ENCODE results near the gene PTGER2.

Gene PTGER2

DNA sequence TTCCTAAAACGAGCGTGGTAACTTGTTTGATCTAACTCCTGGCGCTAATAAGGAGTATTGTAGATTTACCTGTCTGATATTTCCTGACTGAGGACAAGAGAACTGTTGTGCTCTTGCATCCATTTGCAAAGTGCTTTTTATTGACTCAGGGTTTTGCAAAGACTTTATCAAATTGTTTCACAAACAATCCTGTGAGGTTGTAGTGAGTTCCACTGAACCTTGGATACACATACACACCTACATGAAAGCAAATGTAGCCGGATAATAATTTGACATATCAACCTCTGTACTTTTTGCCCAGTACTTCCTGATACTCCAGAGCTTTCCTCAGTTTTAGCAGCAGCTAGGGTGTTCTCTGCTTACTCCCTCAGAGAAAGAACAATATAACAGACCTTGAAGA is 6.7 kb upstream of the PTGER2 start:
- no peak for DNase-seq

DNA sequence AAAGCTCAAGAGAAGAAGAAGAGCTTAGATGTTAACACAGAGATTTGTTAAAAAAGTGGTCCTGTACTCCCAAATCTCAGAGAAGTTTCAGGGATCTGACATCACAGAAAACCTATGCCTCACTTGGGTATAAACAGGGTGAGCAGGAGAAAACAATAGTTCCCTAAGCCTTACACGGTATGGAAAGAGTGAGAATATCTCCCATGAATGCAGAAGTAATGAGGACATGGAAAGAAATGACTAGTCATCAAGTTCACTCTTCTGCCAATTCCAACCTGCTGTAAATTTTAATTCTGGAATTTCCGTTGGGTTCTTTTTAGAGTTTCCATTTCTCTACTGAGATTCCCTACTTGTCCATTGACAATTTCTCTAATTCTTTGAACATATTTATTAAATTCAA is 6.2 kb upstream of the PTGER2 start:
- DNase-seq, result no peak

GRCh38 chr14:52310541-52310940 is 3.6 kb upstream of the PTGER2 start:
- DNase-seq, result no peak

DNA sequence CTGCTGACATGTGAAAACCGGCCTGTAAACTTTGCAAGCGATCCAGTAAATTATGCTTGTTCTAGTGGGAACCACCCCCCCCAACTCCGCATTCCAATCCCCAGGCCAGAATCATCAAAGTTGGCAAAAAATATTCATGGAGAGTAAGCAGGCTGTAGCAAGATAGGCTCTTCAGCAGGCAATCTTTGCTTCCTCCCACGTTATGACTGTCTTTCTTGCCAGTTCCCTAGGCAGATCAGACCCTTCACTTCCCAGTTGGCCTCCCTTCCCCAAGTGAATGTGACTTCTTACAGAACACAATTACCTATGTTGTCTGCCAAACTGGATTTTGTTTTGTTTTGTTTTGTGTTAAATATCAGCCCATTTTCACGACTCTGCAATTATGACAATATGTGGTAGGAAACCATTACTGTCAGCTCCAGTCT is 1.2 kb upstream of the PTGER2 start:
- DNase-seq, result no peak

DNA sequence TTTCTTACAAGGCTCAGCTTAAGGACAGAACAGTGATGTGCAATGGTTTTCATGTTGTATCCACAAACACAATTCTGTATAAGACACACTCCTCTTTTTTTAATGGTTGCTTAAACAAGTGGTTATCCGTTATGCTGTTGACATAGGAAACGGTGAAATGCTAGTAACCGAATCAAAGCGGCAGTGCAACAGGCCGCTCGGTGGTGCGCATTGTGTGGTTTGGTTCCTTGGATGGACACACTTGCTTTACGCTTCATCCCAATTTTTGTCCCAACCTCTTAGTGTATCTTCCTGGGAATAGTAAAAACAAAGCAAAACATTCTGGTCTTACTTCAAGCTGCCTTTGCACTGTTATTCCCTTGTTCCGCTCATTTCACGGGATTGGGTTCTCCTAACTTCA is 650 bp upstream of the PTGER2 start:
- no peak for DNase-seq

- DNase-seq, result peak in 1 of 2 donors; percentile 37
These were observed 663 bp downstream of the PTGER2 start for GRCh38 chr14:52314595-52315354.

GRCh38 chr14:52315355-52315718 is 1.2 kb downstream of the PTGER2 start:
- DNase-seq, result peak; percentile 47 to 56

- no peak for DNase-seq
These were observed 4.0 kb downstream of the PTGER2 start for GRCh38 chr14:52318062-52318461.

DNA sequence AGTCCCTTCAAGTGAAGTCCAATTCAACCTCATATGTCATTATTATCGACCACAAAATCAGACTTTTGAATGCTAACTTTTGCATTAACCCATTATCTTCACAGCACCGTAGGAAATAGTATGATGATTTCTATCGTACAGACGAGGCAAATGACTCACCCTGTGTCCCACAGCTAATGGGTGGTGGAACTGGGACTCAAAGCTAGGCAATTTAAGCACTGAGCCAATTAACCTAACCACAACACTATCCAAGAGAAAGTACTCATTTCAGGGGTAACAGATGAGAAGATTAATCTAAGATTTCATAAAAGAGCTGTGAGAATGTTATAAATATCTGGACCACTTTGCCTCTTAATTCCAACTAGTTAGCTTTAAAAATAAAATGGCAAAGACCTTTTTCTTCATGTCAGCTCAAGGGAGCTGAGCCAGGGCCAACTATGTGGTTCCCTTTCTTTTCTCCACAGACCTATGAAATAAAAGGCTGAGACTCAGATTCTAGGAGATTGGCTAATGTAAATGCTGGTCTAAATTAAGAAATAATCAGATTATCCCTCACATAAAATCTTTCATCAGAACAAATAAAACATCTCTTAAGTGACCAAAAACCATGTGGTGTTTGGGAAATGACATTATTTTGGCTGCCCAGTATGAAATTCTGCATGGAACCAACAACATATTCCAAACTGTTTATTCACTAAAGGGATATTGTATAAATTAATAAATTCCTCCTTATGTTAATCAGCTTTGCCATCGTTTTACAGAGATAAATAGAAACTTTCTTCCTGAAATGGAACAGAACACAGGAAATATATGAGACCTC is 4.9 kb downstream of the PTGER2 start:
- no peak for DNase-seq

DNA sequence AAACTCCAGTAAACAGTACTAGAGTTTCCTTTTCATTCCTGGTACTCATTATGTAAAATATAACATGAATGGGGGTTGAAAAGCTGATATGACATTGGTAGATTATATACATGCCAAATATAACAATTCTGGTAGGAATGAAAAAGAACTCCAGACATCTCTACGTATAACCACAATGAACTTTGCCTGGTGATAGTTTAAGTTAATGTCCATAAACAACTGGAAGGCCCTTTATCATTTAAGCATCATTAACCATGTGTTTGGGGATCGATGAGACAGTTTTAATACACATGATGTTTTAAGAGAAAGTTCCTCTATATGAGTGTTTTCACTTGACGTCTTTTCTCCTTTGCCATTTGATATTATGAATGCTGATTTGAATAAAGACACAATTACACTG is 5.8 kb downstream of the PTGER2 start:
- DNase-seq, result no peak

GRCh38 chr14:52325126-52325525 is 11.0 kb downstream of the PTGER2 start:
- DNase-seq, result peak; percentile 44 to 49

DNA sequence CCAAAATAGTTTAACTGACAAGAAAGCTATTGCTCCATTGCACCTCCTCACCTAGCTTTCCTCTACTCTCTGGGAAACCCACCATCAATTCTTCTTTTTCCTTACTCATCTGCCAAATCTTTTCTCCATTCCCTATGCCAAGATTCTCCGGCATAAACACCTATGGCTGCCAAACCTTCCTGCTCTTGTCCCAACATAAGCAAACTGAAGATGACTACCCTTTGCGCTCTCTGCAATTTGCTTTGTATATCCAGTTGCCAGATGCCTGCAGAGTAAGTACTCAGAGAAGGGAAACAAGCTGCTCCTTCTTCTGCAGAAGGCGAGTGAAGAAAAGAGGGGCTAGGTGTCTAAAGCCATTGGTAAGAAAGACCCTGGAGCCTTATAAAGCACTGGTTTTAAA is 11.5 kb downstream of the PTGER2 start:
- DNase-seq, result no peak

- peak; percentile 17 to 34 for DNase-seq
These were observed 13.5 kb downstream of the PTGER2 start for GRCh38 chr14:52327374-52328226.

DNA sequence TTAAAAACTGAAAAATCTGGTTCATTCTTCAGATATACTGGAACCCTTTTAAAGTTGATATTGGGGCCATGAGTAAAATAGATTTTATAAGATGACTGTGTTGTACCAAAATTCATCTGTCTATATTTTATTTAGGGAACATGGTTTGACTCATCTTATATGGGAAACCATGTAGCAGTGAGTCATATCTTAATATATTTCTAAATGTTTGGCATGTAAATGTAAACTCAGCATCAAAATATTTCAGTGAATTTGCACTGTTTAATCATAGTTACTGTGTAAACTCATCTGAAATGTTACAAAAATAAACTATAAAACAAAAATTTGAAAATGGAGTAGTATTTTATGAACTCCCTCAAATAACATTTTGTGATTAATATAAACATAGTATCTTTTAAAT is 14.2 kb downstream of the PTGER2 start:
- DNase-seq, result no peak

DNA sequence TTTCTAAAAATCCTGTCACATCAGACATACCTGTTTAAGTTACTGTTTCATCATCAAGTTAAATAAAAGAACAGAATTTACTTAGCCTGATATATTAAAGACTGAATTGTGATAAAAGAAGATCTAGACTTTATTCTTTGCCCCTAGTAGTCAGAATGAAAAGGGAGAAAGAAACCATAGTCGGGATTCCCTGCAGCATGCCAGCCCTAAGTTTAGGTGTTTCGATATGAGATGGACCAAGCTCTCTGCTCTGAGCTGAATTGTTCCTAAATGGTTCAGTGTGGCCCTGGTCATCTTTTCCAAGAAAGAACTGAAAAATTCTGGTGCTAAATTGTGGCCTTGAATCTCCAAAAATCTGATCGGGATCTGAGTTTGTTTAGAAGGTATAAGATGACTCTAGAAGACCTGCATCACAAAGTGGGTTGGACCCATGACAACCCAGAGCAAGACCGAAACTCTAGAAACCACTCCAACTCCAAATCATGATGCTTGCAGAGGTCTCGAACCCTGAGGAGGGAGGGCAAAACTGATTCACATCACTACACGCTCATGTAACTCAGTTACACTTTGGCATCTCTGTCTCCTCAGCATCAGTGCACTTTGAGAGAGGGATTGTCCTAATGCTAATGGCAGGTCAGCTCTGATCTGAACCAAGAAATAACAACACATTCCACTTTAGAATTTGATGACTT is 15.7 kb downstream of the PTGER2 start:
- no peak for DNase-seq

GRCh38 chr14:52332269-52332668 is 18.2 kb downstream of the PTGER2 start:
- DNase-seq, result no peak

DNA sequence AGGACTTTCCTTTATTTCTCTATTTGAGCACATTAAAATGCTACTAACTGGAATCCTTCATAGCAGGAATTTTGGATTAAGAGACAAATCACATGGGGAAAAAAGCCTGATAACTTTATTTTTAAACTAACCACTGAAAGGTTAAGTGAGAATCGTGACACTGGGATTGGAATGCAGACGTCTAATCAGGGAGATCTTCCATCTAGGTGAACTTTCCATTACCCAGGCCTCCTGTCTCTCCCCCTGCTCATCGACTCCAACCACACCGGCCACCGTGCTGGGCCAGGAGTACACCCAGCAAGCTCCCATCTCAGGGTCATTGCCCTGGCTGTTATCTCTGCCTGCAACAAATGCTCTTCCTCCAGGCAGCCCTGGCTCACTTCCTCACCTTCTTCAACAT is 19.0 kb downstream of the PTGER2 start:
- no peak for DNase-seq

DNA sequence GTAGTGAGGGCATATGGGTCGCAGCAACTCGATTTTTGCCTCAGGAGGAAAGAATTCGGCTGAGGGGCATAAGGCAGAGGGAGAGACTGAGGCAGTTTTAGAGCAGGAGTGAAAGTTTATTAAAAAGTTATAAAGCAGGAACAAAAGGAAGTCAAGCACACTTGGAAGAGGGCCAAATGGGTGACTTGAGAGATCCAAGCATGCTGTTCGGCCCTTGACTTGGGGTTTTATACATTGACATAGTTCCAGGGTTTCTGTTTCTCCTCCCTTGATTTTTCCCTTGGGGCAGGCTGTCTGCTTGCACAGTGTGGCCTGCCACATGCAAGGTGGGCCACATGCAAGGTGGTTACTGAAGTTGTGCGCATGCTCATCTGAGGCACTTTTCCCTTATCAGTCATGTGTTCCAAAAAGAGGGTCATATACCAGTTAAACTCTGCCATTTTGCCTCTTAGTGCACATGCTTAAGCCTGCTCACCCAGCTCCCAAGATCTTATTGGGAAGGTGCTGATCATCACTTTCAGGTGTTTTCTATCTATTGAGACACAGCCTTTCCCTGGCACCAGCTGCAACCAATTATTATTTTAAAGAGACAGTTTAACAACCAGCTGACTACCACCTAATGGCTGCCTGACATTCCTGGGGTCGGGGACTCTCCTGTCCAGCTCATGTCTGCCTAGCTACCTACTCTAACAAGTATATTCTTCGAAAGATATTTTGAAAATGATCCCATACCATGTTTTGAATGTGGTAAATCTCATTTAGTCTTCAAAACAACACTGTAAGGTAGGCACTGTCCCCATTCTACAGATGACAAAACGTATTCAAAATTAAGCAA is 19.9 kb downstream of the PTGER2 start:
- DNase-seq, result no peak

DNA sequence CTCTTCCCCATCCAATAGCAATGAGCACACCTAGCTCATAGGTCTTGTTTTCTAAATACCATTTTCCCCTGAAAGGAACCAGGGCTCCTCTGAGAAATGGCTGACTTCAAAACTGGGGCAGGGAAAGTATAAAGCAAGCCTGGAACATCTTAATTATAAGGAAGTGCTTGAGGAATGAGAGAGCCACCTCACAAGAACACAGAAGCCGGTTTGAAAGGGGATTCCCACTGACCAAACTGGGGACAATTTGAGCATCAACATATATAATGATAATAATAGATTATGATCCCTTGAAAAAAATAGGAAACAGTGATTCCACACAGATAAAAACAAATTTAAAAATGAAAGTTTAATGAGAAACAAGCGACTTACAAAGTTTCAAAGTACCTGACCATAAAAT is 22.1 kb downstream of the PTGER2 start:
- no peak for DNase-seq

DNA sequence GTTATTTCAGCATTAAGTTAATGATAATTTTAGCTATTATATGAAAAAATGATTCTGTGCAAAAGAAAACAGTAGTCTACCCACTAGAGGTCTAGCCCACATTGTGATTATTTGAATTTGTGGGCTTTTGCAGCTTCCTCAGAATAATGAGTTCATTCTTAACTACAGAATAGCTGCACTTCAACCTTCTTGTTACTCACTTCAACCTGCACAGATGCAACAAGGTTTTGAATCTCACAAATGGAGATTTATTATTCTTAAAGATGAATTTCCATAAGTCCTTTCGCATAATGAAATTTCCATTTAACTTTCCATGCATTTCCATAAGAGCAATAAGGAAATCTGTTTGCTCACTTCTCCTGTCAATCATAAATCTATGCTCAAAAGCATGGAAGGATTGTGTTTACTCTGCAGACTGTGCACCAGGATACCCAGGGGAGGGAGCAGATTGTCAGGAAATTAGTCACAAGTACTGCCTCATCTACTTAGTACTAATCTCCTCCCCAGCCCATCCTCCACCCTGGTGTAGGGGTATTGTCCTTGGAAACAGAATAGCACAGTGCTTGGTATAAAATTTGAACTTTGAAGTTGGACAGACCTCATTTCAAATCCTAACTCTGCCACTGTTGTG is 24.1 kb downstream of the PTGER2 start:
- DNase-seq, result no peak

DNA sequence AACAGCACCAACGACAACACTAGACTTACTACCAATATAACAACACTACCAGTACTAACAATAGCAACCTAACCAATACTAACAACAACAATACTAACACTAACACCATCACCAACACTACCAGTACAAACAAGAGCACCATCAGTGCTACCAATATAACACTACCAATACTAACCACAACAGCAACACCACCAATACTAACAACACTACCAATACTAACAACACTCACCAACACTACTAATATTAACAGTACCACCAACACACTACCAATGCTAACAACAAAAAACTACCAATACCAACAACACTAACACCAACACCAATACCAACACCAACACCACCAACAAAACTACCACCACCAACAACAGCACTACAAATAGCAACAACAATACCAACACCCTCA is 25.1 kb downstream of the PTGER2 start:
- no peak for DNase-seq

All from CD4-positive, alpha-beta T cell treated with Interleukin-1 beta for 1 hour (primary cell).